Activated CD4-positive, alpha-beta T cell treated with anti-CD3 and anti-CD28 coated beads, Interleukin-2, amount 50 U/mL, for 16 hours (primary cell): ENCODE measurements around the gene CD300A.

Experiments used
- DNase-seq: peaks from one replicate; pipeline ENCODE4 v3.0.0-alpha.2; 2020

Gene CD300A

DNA sequence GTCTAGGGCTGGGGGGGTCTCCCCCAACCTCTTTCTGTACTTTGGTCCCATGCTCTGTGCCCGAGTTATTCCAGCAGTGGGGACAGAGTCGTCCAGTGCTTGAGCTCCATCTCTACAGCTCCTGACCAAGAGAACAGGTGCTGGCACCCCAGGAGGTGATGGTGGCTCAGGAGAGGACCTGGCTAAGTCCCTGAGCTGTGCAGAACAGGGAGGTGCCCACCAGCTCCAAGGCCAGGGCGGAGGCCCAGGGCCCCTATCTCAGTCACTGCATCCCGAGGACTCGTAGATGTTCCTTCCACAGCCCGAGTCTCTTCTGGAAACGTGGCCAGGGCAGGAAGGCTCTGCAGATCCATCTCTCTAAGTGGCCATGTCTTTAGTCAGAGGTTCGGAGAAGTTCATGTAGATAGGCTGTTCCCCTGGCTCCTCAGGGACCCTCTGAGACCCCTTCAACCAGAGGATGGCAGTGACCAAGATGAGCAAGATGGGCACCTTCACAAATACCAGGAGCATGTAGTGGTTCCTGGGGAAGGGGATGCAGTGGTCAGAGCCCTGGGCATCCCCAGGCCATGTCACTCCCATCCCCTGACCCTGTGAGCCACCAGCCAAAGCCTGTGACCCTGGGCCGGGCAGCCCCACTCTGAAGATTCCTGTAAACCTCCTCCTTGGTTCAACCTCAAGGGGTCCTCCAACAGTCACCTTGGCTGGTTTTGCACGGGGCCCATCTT, 56.1 kb downstream of the CD300A start:
- DNase-seq, result no peak

DNA sequence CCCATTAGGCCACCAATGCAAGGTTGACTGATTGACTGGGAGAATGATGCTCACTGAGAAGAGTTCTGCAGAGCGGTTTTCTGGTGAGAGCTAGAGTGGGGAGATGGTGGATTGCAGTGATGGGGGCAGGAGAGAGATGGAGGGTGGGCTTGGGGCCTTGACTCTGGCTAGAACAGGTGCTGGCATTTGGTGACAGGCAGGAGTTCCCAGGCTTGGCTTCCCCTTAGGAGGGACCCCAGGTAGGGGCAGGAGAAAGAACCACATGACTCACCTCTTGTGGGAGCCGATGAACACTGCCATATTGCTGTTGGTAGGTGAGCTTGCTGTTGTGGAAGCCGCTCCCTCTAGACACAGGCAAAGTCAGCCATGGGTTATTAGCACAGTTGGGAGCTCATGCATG, 56.9 kb downstream of the CD300A start:
- no peak for DNase-seq

DNA sequence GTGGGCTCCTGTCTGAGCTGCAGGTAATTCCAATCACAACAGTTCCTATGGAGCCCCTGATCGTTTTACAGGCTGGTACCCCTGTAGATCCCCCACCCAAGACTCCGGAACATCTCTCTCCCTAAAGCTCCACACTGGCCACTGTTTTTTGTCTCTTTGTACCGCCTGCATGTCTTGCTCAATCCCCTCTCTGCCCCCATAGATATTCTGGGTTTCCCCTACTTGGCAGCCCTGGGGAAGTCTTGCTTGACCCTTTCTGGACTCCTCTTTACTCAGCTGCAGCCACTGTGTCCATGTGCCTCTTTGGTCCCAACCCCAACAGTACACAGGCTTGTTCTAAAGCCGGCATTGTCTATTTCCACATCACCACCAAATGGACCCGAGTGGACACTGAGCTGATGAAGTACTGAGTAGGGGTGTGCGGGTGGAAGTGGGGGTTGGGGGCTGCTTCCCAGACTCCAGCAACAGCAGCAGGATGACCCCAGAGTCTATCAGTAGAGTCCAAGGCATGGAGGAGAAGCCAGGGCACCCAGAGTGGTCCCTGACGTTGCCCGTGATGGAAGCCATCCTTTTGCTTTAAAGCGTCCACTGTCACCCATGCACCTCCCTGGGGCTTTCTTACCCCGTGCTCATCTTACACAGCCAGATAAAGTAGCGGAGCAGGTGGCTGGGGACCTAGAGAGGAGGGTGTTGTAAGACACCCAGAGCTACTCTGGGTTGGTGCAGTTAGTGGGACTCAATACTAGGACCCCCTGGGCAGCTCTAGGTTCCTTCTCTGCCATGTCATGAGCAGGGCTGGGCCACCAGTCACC, 58.4 kb downstream of the CD300A start:
- no peak for DNase-seq

DNA sequence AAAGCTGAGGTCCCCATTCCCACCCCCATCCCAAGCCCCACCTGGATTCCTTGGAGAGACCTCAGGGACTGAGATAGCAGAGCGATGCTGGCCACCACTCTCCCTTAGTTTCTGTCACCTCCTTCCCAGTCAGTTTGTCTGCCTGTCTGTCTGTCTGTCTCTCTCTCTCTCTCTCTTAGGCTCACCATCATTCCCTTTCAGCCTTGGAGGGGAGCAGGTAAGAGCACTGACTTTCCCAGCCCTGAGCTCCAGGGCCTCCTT, 59.0 kb downstream of the CD300A start:
- no peak for DNase-seq

DNA sequence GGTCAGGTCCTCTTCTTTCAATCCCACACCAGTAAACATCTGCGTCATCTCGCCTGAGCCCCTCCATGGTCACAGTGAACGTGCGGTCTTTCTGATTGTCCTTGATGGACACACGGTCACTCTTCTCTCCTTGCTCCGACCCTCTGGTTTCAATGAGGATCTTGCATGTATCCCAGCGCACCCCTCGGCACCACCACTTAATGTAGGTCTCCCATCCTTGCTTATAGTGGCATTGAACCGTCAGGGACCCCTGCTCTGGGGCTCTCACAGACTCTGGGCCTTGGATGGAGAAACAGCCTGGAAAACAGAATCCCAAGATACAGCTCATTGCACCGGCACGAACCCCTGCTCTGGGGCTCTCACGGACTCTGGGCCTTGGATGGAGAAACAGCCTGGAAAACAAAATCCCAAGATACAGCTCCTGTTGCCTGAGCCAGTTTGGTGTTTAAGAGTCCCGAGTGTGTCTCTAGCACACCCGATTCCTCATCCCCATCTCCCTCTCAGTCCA, 59.4 kb downstream of the CD300A start:
- no peak for DNase-seq

DNA sequence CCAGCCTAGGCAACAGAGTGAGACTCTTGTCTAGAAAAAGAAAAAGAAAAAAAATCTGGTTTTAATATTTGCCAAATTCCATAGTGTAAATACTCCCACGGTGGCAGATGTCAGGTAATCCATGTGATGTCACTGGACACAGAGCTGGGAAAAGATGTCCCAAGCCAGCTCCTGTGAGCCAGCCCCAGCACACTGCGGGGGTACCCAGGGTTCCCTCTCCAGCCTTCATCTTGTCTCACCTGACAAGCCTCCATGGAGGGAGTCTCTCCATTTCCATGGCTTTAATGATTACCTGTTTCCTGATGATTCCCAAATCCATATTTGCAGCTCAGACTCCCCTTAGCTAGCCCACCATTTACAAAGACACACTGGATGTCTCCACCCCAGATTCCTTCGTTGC, 60.2 kb downstream of the CD300A start:
- no peak for DNase-seq

DNA sequence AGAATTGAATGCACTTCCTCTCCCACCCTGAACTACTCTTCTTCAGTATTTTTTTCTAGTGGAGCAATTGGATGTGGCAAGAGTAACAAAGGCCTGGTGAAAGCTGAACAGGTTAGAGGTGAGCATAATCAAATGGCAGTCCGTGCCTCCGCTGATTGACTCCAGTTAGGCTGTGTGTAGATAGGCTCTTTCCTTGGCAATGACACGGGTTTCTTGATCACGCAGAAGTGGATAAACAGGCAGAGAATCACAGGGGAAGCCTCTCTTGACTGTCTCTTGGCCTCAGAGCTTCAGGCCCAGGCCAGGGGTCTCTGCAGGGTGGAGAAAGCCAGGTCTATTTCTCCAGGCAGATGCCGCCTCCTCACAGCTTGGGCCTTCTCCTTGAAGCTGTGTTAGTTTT, 60.6 kb downstream of the CD300A start:
- no peak for DNase-seq

DNA sequence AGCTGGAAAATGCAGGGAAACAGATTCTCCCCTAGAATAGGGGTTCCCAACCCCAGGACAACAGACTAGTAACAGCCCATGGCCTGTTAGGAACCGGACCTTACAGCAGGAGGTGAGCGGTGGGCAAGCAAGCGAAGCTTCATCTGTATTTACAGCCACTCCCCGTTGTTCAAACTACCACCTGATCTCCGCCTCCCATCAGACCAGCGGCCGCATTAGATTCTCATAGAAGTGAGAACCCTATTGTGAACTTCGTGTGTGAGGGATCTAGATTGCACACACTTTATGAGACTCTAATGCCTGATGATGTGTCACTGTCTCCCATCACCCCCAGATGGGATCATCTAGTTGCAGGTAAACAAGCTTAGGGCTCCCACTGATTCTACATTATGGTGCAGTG, 61.3 kb downstream of the CD300A start:
- DNase-seq, result no peak

DNA sequence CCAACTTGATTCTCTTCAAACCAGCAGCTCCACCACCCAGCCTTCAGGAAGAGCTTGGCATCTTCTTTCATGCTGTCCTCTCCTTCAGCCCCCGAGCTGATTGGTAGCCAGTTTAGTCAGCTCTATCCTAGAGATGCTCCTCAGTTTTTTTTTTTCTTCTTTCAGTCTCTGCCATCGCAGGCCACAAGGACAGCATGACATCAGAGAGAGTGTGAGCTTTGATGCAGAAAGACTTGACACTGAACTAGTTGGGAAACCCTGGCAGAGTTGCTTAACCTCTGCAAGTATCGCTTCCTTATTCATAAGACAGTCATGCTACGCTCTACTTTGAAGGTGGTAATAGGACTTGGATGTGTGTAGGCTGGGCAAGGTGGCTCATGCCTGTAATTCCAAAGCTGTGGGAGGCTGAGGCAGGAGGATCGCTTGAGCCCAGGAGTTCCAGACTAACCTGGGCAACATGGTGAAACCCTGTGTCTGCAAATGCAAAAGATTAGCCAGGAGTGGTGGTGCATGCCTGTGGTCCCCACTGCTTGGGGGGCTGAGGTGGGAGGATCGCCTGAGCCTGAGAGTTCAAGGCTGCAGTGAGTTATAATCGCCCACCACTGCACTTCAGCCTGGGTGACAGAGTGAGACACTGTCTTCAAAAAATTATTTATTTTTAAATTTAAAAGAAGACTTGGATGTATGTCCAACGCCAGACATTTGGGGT, 62.2 kb downstream of the CD300A start:
- DNase-seq, result no peak

DNA sequence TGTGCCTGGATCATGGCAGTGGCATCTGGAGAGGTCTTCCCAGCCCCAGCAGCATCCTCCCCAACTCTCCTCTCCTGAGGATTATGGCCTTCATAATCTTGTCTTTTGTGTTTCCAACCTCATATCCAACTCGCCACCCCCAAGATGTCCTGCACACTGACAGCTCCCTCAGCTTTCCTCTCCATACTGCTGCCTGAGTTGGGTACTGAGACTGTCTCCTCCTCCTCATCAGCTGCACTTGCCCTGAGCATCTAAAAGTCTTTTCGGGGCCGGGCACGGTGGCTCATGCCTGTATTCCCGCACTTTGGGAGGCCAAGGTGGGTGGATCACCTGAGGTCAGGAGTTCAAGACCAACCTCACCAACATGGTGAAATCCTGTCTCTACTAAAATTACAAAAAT, 62.8 kb downstream of the CD300A start:
- DNase-seq, result no peak

DNA sequence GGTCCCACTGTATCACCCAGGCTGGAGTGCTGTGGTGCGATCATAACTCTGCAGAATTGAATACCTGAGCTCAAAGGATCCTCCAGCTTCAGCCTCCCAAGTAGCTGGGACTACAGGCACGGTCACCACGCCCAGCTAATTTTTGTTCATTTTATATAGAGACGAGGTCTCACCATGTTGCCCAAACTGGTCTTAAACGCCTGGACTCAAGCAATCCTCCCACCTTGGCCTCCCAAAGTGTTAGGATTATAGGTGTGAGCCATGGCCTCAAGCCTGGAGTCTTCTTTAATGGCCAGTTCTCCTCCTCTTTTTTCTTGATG, 64.4 kb downstream of the CD300A start:
- no peak for DNase-seq

DNA sequence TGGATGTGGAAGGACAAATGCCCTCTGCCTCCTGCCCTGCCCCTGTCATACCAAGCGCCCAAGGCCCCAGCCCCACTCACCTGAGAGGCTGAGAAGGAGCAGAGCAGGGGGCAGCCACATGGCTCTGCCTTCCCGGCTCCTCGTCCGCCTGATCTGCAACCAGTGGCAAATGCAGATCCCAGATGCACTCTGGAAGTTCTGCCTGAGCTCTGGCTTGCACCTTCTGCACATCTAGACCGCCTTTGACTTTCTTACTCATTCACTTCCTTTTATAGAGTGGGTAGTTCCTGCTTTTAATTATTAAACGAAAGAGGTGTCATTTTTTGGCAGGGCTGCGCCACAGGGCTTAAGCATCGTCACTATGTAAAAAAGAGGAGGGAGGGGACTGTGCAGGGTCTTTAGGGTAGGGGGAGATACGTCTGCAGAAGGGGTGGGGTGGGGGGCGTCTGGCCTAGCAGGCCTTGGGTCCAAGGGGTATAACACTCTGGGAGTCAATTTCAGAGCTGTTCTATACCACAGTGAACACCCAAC, 64.9 kb downstream of the CD300A start, which contains the start of gene CD300LB:
Gene CD300LB, minus strand, starts transcription at position 245 of the 531 bp plus-strand sequence. Its CDS starts 125 bp downstream, at position 120.
- no peak for DNase-seq

DNA sequence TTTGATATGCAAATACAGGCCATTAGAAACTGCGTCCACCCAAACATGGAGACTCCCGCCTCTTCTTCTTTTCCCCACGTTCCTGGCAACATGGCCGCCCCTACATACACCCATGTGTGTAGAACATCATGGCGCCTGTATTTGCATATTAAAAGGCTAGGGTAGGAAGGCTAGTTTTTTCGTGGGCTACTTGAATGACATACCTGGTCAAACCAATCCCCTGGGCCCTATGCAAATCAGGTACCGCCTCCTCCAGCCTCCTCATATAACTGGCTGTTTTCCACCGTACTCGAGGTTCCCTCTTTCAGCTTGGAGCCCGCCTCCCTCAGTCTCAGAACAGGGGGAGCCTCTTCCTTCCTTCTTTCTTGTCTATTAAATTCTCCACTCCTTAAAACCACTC, 65.7 kb downstream of the CD300A start:
- no peak for DNase-seq
